ENCODE data around the gene DRAM2. TPM values are rescaled to one million over a fixed set of nuclear protein-coding genes. Genes with fewer than 3 reads are reported as not detected.

Gene DRAM2
- total RNA-seq, 1 donor from 2014 or later: 39.7 TPM

DNA sequence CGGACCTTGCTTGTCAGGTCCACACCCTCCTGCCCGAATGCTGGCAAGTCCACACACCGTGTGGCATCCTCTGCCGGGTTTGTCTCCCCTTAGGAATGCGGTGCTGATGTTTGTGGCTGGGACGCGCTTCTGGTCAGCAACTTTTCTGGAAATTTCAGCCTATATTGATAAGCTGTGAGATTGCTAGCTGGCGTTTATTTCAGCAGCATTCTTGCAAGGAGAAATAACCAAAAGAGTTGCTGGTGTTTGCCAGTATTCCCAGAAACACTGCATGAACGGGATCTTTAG is 731 bp upstream of the DRAM2 start:
- TF ChIP-seq, protein P1, sequence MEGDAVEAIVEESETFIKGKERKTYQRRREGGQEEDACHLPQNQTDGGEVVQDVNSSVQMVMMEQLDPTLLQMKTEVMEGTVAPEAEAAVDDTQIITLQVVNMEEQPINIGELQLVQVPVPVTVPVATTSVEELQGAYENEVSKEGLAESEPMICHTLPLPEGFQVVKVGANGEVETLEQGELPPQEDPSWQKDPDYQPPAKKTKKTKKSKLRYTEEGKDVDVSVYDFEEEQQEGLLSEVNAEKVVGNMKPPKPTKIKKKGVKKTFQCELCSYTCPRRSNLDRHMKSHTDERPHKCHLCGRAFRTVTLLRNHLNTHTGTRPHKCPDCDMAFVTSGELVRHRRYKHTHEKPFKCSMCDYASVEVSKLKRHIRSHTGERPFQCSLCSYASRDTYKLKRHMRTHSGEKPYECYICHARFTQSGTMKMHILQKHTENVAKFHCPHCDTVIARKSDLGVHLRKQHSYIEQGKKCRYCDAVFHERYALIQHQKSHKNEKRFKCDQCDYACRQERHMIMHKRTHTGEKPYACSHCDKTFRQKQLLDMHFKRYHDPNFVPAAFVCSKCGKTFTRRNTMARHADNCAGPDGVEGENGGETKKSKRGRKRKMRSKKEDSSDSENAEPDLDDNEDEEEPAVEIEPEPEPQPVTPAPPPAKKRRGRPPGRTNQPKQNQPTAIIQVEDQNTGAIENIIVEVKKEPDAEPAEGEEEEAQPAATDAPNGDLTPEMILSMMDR (IDR thresholded peaks at IDR 0.05; ENCODE audit: partially characterized antibody, unreplicated experiment): no peak
- no peak for DNase-seq
- H3K4me3 Mint-ChIP-seq (ENCODE audit: unreplicated experiment): peak overlapping the region; percentile 100

DNA sequence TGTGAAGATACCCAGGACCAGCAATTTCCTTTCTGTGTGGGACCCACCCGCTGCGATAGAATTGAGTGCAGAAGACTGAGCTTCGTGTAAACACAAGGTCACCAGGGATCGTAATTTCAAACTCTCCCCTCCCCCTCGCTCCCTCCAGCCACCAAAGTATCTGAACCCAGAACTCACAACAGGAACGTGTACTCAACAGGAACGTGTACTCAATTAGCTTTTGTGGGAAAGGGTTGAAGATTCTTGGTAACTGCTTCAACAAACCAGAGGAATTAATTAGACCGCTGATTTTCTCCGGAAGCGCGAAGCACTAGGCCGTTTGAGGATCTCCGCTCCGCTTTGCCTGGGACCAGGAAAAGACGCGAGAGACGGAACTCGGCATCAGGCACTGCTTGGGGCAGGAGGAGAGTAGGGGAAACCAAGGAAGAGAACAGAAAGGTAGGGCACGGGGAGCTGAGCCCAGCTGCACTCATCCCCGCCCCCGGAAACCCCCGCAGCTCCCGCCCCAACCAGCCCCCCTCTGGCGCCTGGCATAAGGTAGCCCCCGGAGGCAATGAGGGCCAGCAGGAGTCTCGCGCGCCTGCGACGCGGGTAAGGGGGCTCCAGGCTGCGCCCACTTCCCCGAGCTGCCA is 453 bp downstream of the DRAM2 start:
- TF ChIP-seq, protein P1 (IDR thresholded peaks at IDR 0.05; ENCODE audit: partially characterized antibody, unreplicated experiment): no peak
- Mint-ChIP-seq H3K4me3 (ENCODE audit: unreplicated experiment) (peak overlapping the region; percentile 100), H3K4me1 (ENCODE audit: low read depth, unreplicated experiment) (peaks cover 23% of the 10 kb centered on the region), H3K9me3 (ENCODE audit: unreplicated experiment) (peaks cover 2% of the 10 kb centered on the region), H3K27ac (ENCODE audit: unreplicated experiment) (peak overlapping the region; percentile 98), H3K27me3 (ENCODE audit: unreplicated experiment) (peaks cover 6% of the 10 kb centered on the region), H3K36me3 (ENCODE audit: unreplicated experiment) (no peaks in the 10 kb centered on the region)
- DNase-seq: peak; percentile 53

More for the DNA sequence above, 731 bp upstream of the DRAM2 start:
- Mint-ChIP-seq H3K36me3 (ENCODE audit: unreplicated experiment) (no peaks in the 10 kb centered on the region), H3K9me3 (ENCODE audit: unreplicated experiment) (peaks cover 2% of the 10 kb centered on the region), H3K4me1 (ENCODE audit: low read depth, unreplicated experiment) (peaks cover 23% of the 10 kb centered on the region), H3K27ac (ENCODE audit: unreplicated experiment) (peak overlapping the region; percentile 43), H3K27me3 (ENCODE audit: unreplicated experiment) (peaks cover 6% of the 10 kb centered on the region)

DNA sequence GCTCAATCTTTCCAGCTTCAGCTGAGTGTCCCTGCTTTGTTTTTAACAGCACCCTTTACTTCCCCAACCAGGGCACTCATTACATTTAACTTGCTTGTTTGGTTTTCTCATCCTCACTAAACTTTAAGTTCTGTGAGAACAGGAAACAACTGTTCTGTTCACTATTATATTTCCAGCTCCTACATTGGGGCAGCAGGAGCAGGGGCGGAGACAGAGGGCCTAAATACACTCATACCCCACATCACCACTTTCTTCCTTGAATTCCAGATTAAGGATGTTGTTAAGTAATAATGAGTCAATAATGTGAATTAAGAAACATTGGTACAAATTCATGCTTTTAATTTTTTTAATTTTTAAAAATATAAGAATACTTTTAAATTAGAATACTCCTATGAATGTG is 6.0 kb downstream of the DRAM2 start:
- TF ChIP-seq, protein P1 (IDR thresholded peaks at IDR 0.05; ENCODE audit: partially characterized antibody, unreplicated experiment): no peak
- DNase-seq: no peak
- H3K27ac Mint-ChIP-seq (ENCODE audit: unreplicated experiment): no peak overlapping the region
- H3K27me3 Mint-ChIP-seq (ENCODE audit: unreplicated experiment): no peaks in the 10 kb centered on the region
- H3K9me3 Mint-ChIP-seq (ENCODE audit: unreplicated experiment): no peaks in the 10 kb centered on the region
- H3K4me3 Mint-ChIP-seq (ENCODE audit: unreplicated experiment): no peak overlapping the region
- H3K36me3 Mint-ChIP-seq (ENCODE audit: unreplicated experiment): no peaks in the 10 kb centered on the region
- peaks cover 7% of the 10 kb centered on the region for H3K4me1 Mint-ChIP-seq (ENCODE audit: low read depth, unreplicated experiment)

DNA sequence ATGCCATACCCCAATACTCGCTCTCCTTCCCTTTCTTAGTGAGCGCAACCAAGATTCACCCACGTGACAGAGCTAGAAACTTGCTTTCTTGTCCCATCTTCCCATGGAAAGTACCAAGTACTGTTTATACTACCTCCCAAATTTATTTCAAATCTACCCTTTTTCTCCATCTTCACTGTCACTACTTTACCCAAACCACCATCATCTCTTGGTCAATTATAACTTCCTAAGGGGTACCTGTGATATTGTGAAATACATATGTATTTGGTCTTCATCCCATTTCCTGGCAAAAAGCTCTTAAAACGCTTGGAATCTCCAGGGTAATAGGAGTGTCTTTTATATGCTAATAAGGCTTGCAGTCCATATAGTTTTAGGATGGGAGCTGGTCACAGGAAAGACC is 8.2 kb downstream of the DRAM2 start:
- Mint-ChIP-seq H3K27me3 (ENCODE audit: unreplicated experiment) (no peaks in the 10 kb centered on the region), H3K4me3 (ENCODE audit: unreplicated experiment) (no peak overlapping the region), H3K36me3 (ENCODE audit: unreplicated experiment) (no peaks in the 10 kb centered on the region), H3K9me3 (ENCODE audit: unreplicated experiment) (no peaks in the 10 kb centered on the region), H3K4me1 (ENCODE audit: low read depth, unreplicated experiment) (peaks cover 7% of the 10 kb centered on the region), H3K27ac (ENCODE audit: unreplicated experiment) (no peak overlapping the region)
- no peak for DNase-seq
- TF ChIP-seq, protein P1 (IDR thresholded peaks at IDR 0.05; ENCODE audit: partially characterized antibody, unreplicated experiment): no peak

DNA sequence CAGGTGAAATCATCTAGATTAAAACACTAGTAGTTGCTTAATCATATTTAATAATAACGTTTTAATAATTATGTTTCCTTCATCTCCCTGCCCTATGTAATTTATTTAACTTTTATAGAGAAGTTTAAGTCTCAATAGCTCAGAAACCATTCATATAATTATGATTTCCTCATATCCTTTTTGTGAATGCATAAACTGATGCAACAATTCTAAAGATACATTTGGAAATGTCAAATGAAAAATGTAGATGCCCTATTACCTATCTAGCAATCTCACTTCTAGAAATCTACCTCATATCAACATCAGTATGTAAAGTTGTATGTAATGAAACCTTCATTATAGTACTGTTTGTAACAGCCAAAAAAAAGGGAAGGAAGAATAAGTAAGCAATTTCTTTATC is 10.5 kb downstream of the DRAM2 start:
- no peak for DNase-seq
- Mint-ChIP-seq H3K9me3 (ENCODE audit: unreplicated experiment) (peaks cover 4% of the 10 kb centered on the region), H3K4me3 (ENCODE audit: unreplicated experiment) (no peak overlapping the region), H3K27me3 (ENCODE audit: unreplicated experiment) (peaks cover 4% of the 10 kb centered on the region), H3K36me3 (ENCODE audit: unreplicated experiment) (no peaks in the 10 kb centered on the region), H3K4me1 (ENCODE audit: low read depth, unreplicated experiment) (peaks cover 18% of the 10 kb centered on the region), H3K27ac (ENCODE audit: unreplicated experiment) (no peak overlapping the region)
- TF ChIP-seq, protein P1 (IDR thresholded peaks at IDR 0.05; ENCODE audit: partially characterized antibody, unreplicated experiment): no peak

All from glutamatergic neuron (in vitro differentiated cells).